ENCODE data around the gene NPAT.

Gene NPAT

DNA sequence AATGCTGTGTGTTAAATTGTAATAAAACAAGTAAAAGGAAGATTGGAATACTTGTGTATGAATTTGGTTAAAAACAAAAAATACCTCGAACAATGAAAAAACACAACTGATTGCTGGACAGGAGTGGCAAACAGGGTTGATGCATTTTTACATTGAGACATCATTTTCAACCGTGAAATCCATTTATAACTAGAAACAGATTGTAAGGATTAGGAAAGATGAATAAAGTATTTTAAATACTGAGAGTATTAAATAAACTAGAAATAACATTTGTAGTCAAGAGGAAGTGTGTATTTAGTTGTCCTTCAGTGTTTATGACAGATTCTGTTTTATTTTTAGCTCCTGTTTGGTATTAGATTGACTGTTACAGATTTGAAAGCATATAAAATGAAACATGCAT, 5.8 kb upstream of the NPAT start:
- DNase-seq (ENCODE audit: low read depth), result no peak
- TF ChIP-seq, protein P1, sequence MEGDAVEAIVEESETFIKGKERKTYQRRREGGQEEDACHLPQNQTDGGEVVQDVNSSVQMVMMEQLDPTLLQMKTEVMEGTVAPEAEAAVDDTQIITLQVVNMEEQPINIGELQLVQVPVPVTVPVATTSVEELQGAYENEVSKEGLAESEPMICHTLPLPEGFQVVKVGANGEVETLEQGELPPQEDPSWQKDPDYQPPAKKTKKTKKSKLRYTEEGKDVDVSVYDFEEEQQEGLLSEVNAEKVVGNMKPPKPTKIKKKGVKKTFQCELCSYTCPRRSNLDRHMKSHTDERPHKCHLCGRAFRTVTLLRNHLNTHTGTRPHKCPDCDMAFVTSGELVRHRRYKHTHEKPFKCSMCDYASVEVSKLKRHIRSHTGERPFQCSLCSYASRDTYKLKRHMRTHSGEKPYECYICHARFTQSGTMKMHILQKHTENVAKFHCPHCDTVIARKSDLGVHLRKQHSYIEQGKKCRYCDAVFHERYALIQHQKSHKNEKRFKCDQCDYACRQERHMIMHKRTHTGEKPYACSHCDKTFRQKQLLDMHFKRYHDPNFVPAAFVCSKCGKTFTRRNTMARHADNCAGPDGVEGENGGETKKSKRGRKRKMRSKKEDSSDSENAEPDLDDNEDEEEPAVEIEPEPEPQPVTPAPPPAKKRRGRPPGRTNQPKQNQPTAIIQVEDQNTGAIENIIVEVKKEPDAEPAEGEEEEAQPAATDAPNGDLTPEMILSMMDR (IDR thresholded peaks at IDR 0.05; ENCODE audit: low read depth, low read length, missing control alignments), result no peak
- in situ Hi-C loops (cut with HindIII; ENCODE audit: low sequenced_read_pairs), result no loop called here
- no peak overlapping the region for H3K4me3 ChIP-seq (ENCODE audit: low read depth, low read length)

DNA sequence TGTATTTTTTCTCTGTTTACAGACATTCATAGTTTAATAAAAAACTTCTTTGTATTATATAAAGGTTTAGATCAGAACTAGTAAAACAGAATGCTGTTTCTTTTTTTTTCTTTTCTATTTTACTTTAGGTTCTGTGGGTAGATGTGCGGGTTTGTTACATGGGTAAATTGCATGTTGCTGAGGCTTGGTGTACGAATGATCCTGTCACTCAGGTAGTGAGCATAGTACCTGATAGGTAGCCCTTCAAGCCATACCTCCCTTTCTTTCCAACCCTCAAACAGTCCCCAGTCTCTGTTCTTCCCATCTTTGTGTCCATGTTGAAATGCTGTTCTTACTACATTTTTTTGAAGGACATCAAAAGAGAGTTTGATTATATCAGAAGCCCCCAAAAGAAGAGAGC, 3.6 kb upstream of the NPAT start:
- in situ Hi-C loops (cut with HindIII; ENCODE audit: low sequenced_read_pairs), result no loop called here
- no peak overlapping the region for H3K4me3 ChIP-seq (ENCODE audit: low read depth, low read length)
- no peak for DNase-seq (ENCODE audit: low read depth)

GRCh38 chr11:108224911-108225786, 2.7 kb upstream of the NPAT start:
- TF ChIP-seq, protein P1 (IDR thresholded peaks at IDR 0.05; ENCODE audit: low read depth, low read length, missing control alignments), result no peak
- in situ Hi-C loops (cut with HindIII; ENCODE audit: low sequenced_read_pairs), result loop anchor here (5.0 kb wide), 1 partner anchor 38 kb away; no protein-coding TSS in a partner anchor
- no peak for DNase-seq (ENCODE audit: low read depth)
- no peak overlapping the region for H3K4me3 ChIP-seq (ENCODE audit: low read depth, low read length)

More for the DNA sequence above, 3.6 kb upstream of the NPAT start:
- TF ChIP-seq, protein P1 (IDR thresholded peaks at IDR 0.05; ENCODE audit: low read depth, low read length, missing control alignments), result no peak

GRCh38 chr11:108224366-108224765, 1.9 kb upstream of the NPAT start:
- DNase-seq (ENCODE audit: low read depth), result no peak
- peak overlapping the region; percentile 84 for H3K4me3 ChIP-seq (ENCODE audit: low read depth, low read length)
- TF ChIP-seq, protein P1 (IDR thresholded peaks at IDR 0.05; ENCODE audit: low read depth, low read length, missing control alignments), result no peak
- in situ Hi-C loops (cut with HindIII; ENCODE audit: low sequenced_read_pairs), result loop anchor here (5.0 kb wide), 1 partner anchor 37 kb away; no protein-coding TSS in a partner anchor

- no peak for DNase-seq (ENCODE audit: low read depth)
These were observed 1.1 kb upstream of the NPAT start for GRCh38 chr11:108223348-108224149.

More at GRCh38 chr11:108223348-108224149, 1.1 kb upstream of the NPAT start:
- TF ChIP-seq, protein P1 (IDR thresholded peaks at IDR 0.05; ENCODE audit: low read depth, low read length, missing control alignments), result no peak
- in situ Hi-C loops (cut with HindIII; ENCODE audit: low sequenced_read_pairs), result loop anchor here (5.0 kb wide), 1 partner anchor 36 kb away; no protein-coding TSS in a partner anchor
- peak overlapping the region; percentile 84 for H3K4me3 ChIP-seq (ENCODE audit: low read depth, low read length)

Measured in astrocyte of the cerebellum (primary cell).